PC-9 (cell line): ENCODE measurements around the gene PI4KA. TPM values are rescaled to one million over a fixed set of nuclear protein-coding genes. Genes with fewer than 3 reads are reported as not detected.
"Not testable (repeated sequence)": the region's sequence is repeated elsewhere in the genome, so short reads cannot be mapped to it uniquely, and the experiment has no call there.

Experiments used
- BruUV-seq: library from RNA; stranded (reverse); fragments of 400-500 nt; replicated peaks from 2 replicates; lab custom pipeline; 2021; lab: Mats Ljungman, UMichigan
- CTCF ChIA-PET: fragments of 300-600 bp; sonication (Branson Sonifier 250); formaldehyde crosslinking; loops from one replicate; lab custom pipeline; 2022; ENCODE audit warnings: antibody characterized with exemption; lab: Charles Lee
- POLR2A ChIA-PET: fragments of 300-600 bp; sonication (Branson Sonifier 250); formaldehyde crosslinking; loops from one replicate; lab custom pipeline; 2022; ENCODE audit warnings: antibody characterized with exemption; ENCODE audit not compliant: unreplicated experiment; lab: Charles Lee
- DNase-seq, 2 experiments: peaks; one replicate each; pipeline versions ENCODE4 v3.0.0 to v3.0.0-alpha.2; 2015 to 2022; ENCODE audit warnings: mixed read lengths in 1 of 2
- H2AFZ ChIP-seq: fragments of 200-600 bp; sonication (generic); 2 replicates; pipeline ENCODE4 v1.8.1; 2017; ENCODE audit warnings: antibody characterized with exemption
- H3F3A ChIP-seq: fragments of 200-600 bp; sonication (generic); 2 replicates; pipeline ENCODE4 v1.8.1; 2017; ENCODE audit warnings: antibody characterized with exemption, mild to moderate bottlenecking, low read depth; ENCODE audit not compliant: insufficient read depth
- H3K27ac ChIP-seq: fragments of 200-600 bp; sonication (generic); 2 replicates; pipeline ENCODE4 v1.6.1; 2016; ENCODE audit warnings: mixed run types
- H3K27me3 ChIP-seq: fragments of 200-600 bp; sonication (generic); 2 replicates; pipeline ENCODE4 v1.6.1; 2016; ENCODE audit warnings: low read depth, mixed run types; ENCODE audit not compliant: insufficient read depth
- H3K36me3 ChIP-seq: fragments of 200-600 bp; sonication (generic); 2 replicates; pipeline ENCODE4 v1.6.1; 2016; ENCODE audit warnings: low read depth, mixed run types
- H3K4me1 ChIP-seq: fragments of 200-600 bp; sonication (generic); replicated peaks from 2 replicates; pipeline ENCODE4 v1.6.1; 2016; ENCODE audit warnings: mixed run types; ENCODE audit not compliant: insufficient read depth
- H3K4me2 ChIP-seq: fragments of 200-600 bp; sonication (generic); 2 replicates; pipeline ENCODE4 v1.6.1; 2017; ENCODE audit warnings: mixed run types
- H3K4me3 ChIP-seq: fragments of 200-600 bp; sonication (generic); 2 replicates; pipeline ENCODE4 v1.6.1; 2016; ENCODE audit warnings: mixed run types
- H3K79me2 ChIP-seq: fragments of 200-600 bp; sonication (generic); 2 replicates; pipeline ENCODE4 v1.6.1; 2017; ENCODE audit warnings: low read depth, mixed run types
- H3K9me2 ChIP-seq: fragments of 200-600 bp; sonication (generic); 2 replicates; pipeline ENCODE4 v1.8.1; 2017; ENCODE audit warnings: mild to moderate bottlenecking; ENCODE audit not compliant: insufficient read depth
- H3K9me3 ChIP-seq: fragments of 200-600 bp; sonication (generic); 2 replicates; pipeline ENCODE4 v1.8.1; 2016; ENCODE audit warnings: low read depth; ENCODE audit not compliant: insufficient read depth
- H4K20me1 ChIP-seq: fragments of 200-600 bp; sonication (generic); 2 replicates; pipeline ENCODE4 v1.8.1; 2017; ENCODE audit not compliant: insufficient read depth
- intact Hi-C: fragments of 100-400 bp; cut with micrococcal nuclease; formaldehyde crosslinking; loops from one replicate; pipeline ENCODE4 v1.10.0; 2022; ENCODE audit not compliant: unreplicated experiment
- total RNA-seq: library from RNA; stranded (reverse); gene quantifications from 2 replicates; pipeline ENCODE4 v1.2.3, GENCODE V29; 2021
- TF ChIP-seq, protein P1 (sequence below): fragments of 200-600 bp; sonication (generic); conservative IDR thresholded peaks from 2 replicates; pipeline ENCODE4 v1.6.1; 2017; ENCODE audit warnings: mixed run types, antibody characterized with exemption, mild to moderate bottlenecking, moderate library complexity

Gene PI4KA
- total RNA-seq, 1 experiment from 2014 or later = 27.9 TPM

DNA sequence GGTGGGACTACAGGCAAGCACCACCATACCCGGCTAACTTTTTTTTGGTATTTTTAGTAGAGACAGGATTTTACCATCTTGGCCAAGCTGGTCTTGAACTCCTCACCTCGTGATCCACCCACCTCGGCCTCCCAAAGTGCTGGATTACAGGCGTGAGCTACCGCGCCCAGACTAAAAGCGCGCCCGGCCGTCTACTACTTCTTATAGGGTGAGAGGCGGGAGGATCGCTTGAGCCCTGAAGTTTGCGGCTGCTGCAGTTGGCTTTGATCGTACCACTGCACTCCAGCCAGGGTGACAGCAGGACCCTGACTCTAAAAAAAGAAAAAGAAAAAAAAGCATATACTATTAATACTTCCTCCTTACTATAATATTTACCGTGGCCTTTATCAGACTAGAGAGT lies 158.3 kb downstream of the PI4KA start:
- POLR2A ChIA-PET, H3K27me3 ChIP-seq, H3K9me2 ChIP-seq, H3K4me2 ChIP-seq, H3K79me2 ChIP-seq, H2AFZ ChIP-seq, H3K4me3 ChIP-seq, H3K4me1 ChIP-seq, H3F3A ChIP-seq, H3K27ac ChIP-seq, BruUV-seq, H4K20me1 ChIP-seq, H3K9me3 ChIP-seq, CTCF ChIA-PET, DNase-seq, H3K36me3 ChIP-seq: not testable (repeated sequence)
- intact Hi-C loops = loop anchor here (5.0 kb wide), 1 partner anchor 133 kb away; no protein-coding TSS in a partner anchor

DNA sequence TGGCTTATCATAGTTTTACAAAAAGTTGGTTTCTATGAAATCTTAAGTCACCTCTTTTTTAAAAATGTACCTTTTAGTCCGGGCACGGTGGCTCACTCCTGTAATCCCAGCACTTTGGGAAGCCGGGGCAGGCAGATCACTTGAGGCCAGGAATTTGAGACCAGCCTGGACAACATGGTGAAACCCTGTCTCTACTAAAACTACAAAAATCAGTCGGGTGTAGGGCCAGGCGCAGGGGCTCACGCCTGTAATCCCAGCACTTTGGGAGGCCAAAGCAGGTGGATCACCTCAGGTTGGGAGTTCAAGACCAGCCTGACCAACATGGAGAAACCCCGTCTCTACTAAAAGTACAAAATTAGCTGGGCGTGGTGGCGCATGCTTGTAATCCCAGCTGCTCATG lies 158.8 kb downstream of the PI4KA start:
- BruUV-seq, POLR2A ChIA-PET, H3K4me1 ChIP-seq, DNase-seq, H3K27ac ChIP-seq, H3K9me3 ChIP-seq, H3K4me2 ChIP-seq, H3K79me2 ChIP-seq, CTCF ChIA-PET, H4K20me1 ChIP-seq, H3K9me2 ChIP-seq, H3K4me3 ChIP-seq, H3F3A ChIP-seq, H3K27me3 ChIP-seq, H3K36me3 ChIP-seq, H2AFZ ChIP-seq: not testable (repeated sequence)
- intact Hi-C loops = loop anchor here (5.0 to 10.0 kb wide), 2 partner anchors 133 to 545 kb away; partner anchors contain the start of gene CCDC188

DNA sequence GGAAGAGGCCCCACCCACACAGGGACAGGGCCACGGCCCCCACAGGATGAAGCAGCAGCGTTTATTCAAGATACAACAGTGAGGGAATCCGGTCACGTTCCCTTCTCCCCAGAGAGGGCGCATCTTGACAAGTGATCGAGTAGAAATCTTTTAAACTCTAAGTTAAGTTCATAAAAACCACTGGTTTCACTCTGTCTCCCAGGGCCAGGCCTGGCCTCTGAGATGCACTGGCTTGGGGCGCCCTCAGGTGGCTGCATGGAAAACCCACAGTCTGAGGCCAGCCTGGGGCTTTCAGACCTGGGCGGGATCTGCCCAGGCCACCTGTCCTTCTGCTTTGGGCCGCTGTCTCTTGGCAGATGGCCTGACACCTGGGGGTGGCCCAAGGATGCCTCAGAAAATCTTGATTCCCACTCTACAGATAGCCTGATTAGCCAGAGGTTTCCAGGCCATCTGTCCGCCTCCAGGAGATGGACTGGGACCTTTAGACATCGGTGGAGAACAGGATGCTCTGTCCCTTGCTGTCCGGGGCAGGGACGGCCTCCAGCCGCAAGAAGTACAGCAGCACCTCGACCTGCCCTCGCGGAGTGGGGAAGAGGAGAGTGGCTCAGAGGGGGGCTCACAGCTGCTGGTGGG lies 161.0 kb downstream of the PI4KA start:
- H2AFZ ChIP-seq, H3K4me3 ChIP-seq, CTCF ChIA-PET, H3K4me2 ChIP-seq, H4K20me1 ChIP-seq, H3K4me1 ChIP-seq, H3K27me3 ChIP-seq, H3K79me2 ChIP-seq, H3K9me3 ChIP-seq, BruUV-seq, H3K36me3 ChIP-seq, H3K27ac ChIP-seq, H3F3A ChIP-seq, POLR2A ChIA-PET, H3K9me2 ChIP-seq: not testable (repeated sequence)
- TF ChIP-seq, protein P1, sequence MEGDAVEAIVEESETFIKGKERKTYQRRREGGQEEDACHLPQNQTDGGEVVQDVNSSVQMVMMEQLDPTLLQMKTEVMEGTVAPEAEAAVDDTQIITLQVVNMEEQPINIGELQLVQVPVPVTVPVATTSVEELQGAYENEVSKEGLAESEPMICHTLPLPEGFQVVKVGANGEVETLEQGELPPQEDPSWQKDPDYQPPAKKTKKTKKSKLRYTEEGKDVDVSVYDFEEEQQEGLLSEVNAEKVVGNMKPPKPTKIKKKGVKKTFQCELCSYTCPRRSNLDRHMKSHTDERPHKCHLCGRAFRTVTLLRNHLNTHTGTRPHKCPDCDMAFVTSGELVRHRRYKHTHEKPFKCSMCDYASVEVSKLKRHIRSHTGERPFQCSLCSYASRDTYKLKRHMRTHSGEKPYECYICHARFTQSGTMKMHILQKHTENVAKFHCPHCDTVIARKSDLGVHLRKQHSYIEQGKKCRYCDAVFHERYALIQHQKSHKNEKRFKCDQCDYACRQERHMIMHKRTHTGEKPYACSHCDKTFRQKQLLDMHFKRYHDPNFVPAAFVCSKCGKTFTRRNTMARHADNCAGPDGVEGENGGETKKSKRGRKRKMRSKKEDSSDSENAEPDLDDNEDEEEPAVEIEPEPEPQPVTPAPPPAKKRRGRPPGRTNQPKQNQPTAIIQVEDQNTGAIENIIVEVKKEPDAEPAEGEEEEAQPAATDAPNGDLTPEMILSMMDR = peak; percentile 47
- intact Hi-C loops = loop anchor here (10.0 kb wide), 1 partner anchor 543 kb away; the partner anchor contains the start of gene CCDC188
- DNase-seq = peak; percentile 31 to 49

DNA sequence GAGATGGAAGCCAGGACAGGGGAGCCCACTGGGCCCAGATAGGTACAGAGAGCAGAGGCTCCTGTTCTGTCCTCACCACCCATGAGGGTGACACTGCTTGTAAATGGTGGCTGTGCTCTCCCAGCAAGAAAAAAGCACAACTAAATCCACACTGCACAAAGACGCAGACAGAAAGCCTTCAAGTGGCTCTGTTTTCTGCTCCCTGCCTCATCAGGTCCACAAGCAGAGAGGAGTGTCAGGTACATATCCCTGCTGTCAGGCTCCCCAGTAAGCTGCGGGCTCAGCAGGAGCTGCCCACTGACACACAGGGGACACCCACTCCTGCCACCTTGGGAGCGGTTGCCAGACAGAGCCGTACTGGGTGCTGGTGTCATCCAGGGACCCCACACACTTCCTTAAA lies 162.6 kb downstream of the PI4KA start:
- H3K36me3 ChIP-seq, H3K4me3 ChIP-seq, DNase-seq, H3K27ac ChIP-seq, H3K4me1 ChIP-seq, H4K20me1 ChIP-seq, H3K9me2 ChIP-seq, BruUV-seq, POLR2A ChIA-PET, H3F3A ChIP-seq, H2AFZ ChIP-seq, CTCF ChIA-PET, H3K27me3 ChIP-seq, H3K4me2 ChIP-seq, H3K9me3 ChIP-seq, H3K79me2 ChIP-seq: not testable (repeated sequence)
- intact Hi-C loops = loop anchor here (10.0 kb wide), 1 partner anchor 541 kb away; the partner anchor contains the start of gene CCDC188

DNA sequence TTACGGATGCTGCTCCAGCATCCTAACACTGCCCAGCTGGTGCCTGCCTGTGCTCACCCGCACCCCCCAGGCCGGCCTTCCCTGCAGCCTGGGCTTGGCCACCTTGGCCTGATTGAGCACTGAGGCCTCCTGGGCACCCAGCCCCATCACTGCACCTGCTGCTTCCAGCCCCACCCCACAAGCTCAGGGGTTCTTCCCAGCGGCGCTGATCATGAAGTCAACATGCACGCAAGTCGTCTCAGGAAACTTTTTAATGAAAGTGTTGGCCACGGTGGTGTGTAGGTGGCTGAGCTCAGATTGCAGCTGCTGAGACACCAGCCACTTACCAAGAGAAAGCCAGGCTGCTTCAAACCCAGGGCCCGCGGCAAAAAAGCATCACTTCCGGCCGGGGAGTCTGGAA lies 163.4 kb downstream of the PI4KA start:
- H3K27ac ChIP-seq, H3K4me2 ChIP-seq, H3K36me3 ChIP-seq, H4K20me1 ChIP-seq, H3K4me3 ChIP-seq, DNase-seq, H3K4me1 ChIP-seq, H2AFZ ChIP-seq, POLR2A ChIA-PET, H3K9me3 ChIP-seq, H3F3A ChIP-seq, H3K79me2 ChIP-seq, H3K9me2 ChIP-seq, H3K27me3 ChIP-seq, BruUV-seq, CTCF ChIA-PET: not testable (repeated sequence)
- intact Hi-C loops = loop anchor here (10.0 kb wide), 1 partner anchor 540 kb away; the partner anchor contains the start of gene CCDC188

DNA sequence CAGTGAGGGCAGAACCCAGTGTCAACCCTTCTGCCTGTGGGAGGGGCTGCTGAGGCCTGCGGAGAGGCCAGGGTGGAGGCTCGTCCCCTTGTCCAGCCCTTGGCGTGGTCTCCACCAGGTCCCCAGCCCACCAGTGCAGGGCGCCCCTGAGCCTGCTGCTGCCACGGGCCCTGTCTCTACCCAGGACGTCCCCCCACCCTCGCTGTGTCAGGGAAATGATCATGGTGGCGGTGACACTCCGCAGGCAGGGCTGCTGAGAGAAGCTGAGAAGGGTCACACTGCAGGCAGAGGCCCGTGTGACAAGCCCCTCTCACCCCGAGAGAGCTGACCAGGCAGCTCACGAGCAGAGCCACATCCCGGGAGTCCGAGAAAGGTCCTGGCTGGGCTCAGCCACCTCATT lies 164.4 kb downstream of the PI4KA start:
- CTCF ChIA-PET, H3K36me3 ChIP-seq, POLR2A ChIA-PET, BruUV-seq, H3K4me2 ChIP-seq, H3K9me2 ChIP-seq, H3K9me3 ChIP-seq, DNase-seq, H3K4me3 ChIP-seq, H3K79me2 ChIP-seq, H3K27me3 ChIP-seq, H3K27ac ChIP-seq, H3K4me1 ChIP-seq, H2AFZ ChIP-seq, H4K20me1 ChIP-seq, H3F3A ChIP-seq: not testable (repeated sequence)
- intact Hi-C loops = loop anchor here (10.0 kb wide), 1 partner anchor 539 kb away; the partner anchor contains the start of gene CCDC188
